Dendritic cell treated with granulocyte-macrophage colony-stimulating factor and Interleukin-4, amounts not matched to agents 40 ng/mL and 50 ng/mL, for 4 days (primary cell): ENCODE data around the gene SAMD3.
"Not testable (repeated sequence)": the region's sequence is repeated elsewhere in the genome, so short reads cannot be mapped to it uniquely, and the experiment has no call there.

Experiments
- H3K27ac Mint-ChIP-seq: one replicate; pipeline ENCODE4 v1.8.0; 2022; ENCODE audit warnings: mild to moderate bottlenecking, mixed read lengths
- H3K27me3 Mint-ChIP-seq: one replicate; pipeline ENCODE4 v1.8.0; 2022; ENCODE audit warnings: mild to moderate bottlenecking, mixed read lengths
- H3K36me3 Mint-ChIP-seq: one replicate; pipeline ENCODE4 v1.8.0; 2022; ENCODE audit warnings: low read depth, mixed read lengths
- H3K4me1 Mint-ChIP-seq: one replicate; pipeline ENCODE4 v1.8.0; 2022; ENCODE audit warnings: low read depth, mixed read lengths
- H3K4me3 Mint-ChIP-seq: one replicate; pipeline ENCODE4 v1.8.0; 2022; ENCODE audit warnings: mild to moderate bottlenecking, moderate library complexity, mixed read lengths
- H3K9me3 Mint-ChIP-seq: one replicate; pipeline ENCODE4 v1.8.0; 2022; ENCODE audit warnings: mixed read lengths
- intact Hi-C: fragments of 100-400 bp; cut with micrococcal nuclease; formaldehyde crosslinking; loops from one replicate; pipeline ENCODE4 v1.15.0; 2022

The SAMD3 gene

DNA sequence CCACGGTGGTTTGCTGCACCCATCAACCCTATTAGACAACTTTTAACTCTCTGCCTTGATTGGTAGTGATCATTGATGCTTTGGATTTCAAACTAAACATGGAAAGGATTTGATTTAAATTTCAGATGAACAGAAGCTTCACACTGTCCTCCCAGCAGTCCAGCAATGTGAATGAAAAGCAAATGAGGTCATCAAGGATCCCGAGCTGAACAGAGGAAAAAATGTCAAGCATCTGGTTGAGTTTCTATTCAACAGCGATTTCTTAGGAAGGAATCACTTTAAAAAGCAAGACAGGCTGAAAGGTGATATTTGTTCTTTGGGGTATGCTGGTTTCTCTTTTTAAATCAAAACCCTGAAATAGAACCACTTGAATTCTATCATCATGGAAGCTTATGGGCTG lies 10.6 kb upstream of the SAMD3 start:
- intact Hi-C loops, result no loop called here
- no peaks in the 10 kb centered on the region for H3K27me3 Mint-ChIP-seq
- no peaks in the 10 kb centered on the region for H3K36me3 Mint-ChIP-seq
- no peak overlapping the region for H3K4me3 Mint-ChIP-seq
- no peak overlapping the region for H3K27ac Mint-ChIP-seq
- H3K4me1 Mint-ChIP-seq, result no peaks in the 10 kb centered on the region
- H3K9me3 Mint-ChIP-seq, result no peaks in the 10 kb centered on the region

DNA sequence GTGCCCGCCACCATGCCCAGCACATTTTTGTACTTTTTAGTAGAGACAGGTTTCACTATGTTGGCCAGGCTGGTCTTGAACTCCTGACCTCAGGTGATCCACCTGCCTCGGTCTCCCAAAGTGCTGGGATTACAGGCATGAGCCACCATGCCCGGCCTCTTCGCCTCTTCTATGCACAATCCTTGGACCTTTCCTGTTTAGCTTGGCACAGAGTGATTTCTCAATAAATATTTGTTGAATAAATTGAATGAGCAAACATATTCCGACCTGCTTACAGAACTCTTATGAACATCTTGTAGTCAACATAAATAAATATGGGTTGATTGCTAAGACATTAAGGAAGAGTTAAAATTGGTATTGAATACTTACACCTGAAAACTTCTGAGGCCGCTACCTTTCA lies 7.8 kb upstream of the SAMD3 start:
- H3K27me3 Mint-ChIP-seq, H3K27ac Mint-ChIP-seq, H3K9me3 Mint-ChIP-seq, H3K4me1 Mint-ChIP-seq, H3K36me3 Mint-ChIP-seq, intact Hi-C loops, H3K4me3 Mint-ChIP-seq: not testable (repeated sequence)

DNA sequence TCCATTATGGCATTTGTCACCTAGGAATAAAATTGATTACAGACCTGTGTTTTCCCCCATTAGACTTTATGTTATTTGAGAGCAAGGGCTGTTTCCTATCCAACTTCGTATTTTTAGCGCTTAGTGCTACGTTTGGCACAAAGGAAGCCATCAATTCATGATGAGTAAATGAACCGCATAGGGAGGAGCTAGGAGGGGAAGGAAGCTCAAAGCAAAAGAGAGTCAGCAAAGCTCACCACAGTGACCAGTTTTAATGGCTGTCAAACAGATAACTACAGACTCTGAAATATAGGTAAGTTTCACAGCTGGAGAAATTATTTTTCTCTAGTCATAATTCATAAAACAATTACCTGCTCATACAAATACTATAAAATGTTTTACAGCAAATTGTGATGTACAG lies 6.9 kb upstream of the SAMD3 start:
- H3K4me3 Mint-ChIP-seq, result no peak overlapping the region
- intact Hi-C loops, result no loop called here
- H3K4me1 Mint-ChIP-seq, result no peaks in the 10 kb centered on the region
- H3K9me3 Mint-ChIP-seq, result peaks cover 7% of the 10 kb centered on the region
- H3K36me3 Mint-ChIP-seq, result no peaks in the 10 kb centered on the region
- H3K27ac Mint-ChIP-seq, result no peak overlapping the region
- no peaks in the 10 kb centered on the region for H3K27me3 Mint-ChIP-seq

GRCh38 chr6:130223508-130223907 lies 757 bp upstream of the SAMD3 start:
- Mint-ChIP-seq H3K4me1 (no peaks in the 10 kb centered on the region), H3K4me3 (no peak overlapping the region), H3K27ac (no peak overlapping the region), H3K9me3 (peaks cover 10% of the 10 kb centered on the region), H3K27me3 (no peaks in the 10 kb centered on the region), H3K36me3 (no peaks in the 10 kb centered on the region)
- intact Hi-C loops, result no loop called here

DNA sequence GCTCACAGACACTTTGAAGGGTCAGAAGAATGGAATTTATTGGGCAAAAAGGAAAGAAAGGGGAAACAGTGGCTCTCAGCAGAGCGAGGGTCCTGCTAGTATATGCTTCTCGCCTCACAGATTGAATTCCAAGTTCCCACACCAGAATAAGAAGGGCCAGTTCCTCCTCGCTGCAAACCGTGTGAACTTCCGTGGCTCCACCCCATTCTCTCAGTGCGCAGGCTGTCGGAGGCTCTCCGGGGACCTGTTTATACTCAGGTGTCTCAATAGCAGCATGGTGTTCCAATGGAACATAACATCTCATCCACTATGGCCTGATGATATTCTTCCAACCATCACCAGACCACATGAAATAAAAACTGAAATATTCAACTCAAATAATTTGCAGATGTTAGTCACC lies 4.6 kb downstream of the SAMD3 start:
- Mint-ChIP-seq H3K27me3 (no peaks in the 10 kb centered on the region), H3K36me3 (no peaks in the 10 kb centered on the region), H3K27ac (no peak overlapping the region), H3K9me3 (no peaks in the 10 kb centered on the region), H3K4me3 (no peak overlapping the region), H3K4me1 (no peaks in the 10 kb centered on the region)
- intact Hi-C loops, result no loop called here

DNA sequence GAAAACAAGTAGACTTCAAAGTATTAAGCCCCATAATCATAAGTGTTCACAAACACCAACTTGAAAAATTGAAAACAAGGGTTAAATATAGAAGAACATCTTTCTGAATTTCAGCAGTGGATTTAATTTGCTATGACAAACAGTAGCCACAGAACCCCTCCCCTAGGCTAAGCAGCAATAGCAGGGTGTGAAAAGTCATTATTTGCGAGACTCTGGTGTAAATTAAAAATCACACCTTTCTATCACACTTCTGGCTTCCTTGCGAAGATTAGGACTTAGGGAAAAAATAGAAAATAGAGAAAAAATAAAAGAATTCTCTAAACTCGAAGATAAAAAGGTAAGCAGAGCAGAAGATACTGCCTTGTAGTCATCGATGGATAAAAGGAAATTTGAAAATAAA lies 6.1 kb downstream of the SAMD3 start:
- no peaks in the 10 kb centered on the region for H3K36me3 Mint-ChIP-seq
- no peaks in the 10 kb centered on the region for H3K9me3 Mint-ChIP-seq
- H3K4me3 Mint-ChIP-seq, result no peak overlapping the region
- intact Hi-C loops, result no loop called here
- H3K4me1 Mint-ChIP-seq, result no peaks in the 10 kb centered on the region
- H3K27ac Mint-ChIP-seq, result no peak overlapping the region
- H3K27me3 Mint-ChIP-seq, result no peaks in the 10 kb centered on the region

DNA sequence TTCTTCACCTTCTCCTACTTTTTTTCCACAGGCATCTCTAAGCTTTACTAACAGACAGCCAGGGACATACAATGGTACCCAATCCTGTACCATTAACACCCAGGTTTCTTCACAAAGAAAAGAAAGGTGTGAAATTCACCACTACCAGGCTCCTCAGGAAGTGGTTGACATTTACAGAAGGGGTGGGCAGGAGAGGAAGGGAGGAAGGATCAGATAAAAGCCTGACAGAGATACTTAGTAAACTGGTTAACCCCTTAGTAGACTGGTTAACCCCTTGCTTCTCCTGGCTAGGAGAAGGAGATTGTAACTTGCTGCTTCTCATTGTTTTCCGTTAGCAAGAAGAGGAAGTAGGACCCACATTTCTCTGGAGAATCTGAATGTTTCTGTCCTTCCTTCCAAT lies 7.2 kb downstream of the SAMD3 start:
- H3K4me1 Mint-ChIP-seq, result no peaks in the 10 kb centered on the region
- no peaks in the 10 kb centered on the region for H3K27me3 Mint-ChIP-seq
- no peaks in the 10 kb centered on the region for H3K9me3 Mint-ChIP-seq
- no peaks in the 10 kb centered on the region for H3K36me3 Mint-ChIP-seq
- H3K27ac Mint-ChIP-seq, result no peak overlapping the region
- no peak overlapping the region for H3K4me3 Mint-ChIP-seq
- intact Hi-C loops, result no loop called here

DNA sequence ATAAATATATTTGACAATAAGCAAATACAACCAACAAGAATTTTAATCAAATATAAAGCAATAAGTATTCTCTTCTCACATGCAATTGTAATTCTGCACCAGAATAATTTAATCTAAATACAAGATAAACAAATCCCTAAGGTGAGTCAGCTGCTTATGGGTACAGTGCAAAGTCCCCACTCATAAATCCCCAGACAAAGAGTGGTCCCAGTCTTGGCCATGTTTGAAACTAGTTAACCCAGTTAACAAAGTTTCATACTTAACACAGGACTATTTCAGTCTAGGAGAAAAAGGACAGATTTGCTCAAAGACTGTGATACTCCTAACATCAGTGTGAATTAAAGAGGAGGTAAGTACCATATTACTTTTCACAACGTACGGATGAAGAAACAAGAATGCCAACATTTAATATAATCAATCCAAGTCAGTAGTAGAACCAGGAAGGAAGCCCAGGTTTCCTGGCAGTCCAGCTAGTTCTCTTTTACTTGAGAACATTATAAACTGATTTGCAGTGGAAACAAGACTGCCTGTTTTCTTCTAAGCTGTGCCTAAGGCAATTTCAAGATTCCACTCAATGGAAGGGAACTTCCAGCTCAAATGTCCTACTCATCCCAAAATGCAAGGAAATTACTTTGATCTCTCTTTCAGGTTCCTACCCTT lies 10.4 kb downstream of the SAMD3 start:
- Mint-ChIP-seq H3K27ac (no peak overlapping the region), H3K9me3 (no peaks in the 10 kb centered on the region), H3K4me3 (no peak overlapping the region), H3K4me1 (no peaks in the 10 kb centered on the region), H3K36me3 (no peaks in the 10 kb centered on the region), H3K27me3 (no peaks in the 10 kb centered on the region)
- intact Hi-C loops, result no loop called here

DNA sequence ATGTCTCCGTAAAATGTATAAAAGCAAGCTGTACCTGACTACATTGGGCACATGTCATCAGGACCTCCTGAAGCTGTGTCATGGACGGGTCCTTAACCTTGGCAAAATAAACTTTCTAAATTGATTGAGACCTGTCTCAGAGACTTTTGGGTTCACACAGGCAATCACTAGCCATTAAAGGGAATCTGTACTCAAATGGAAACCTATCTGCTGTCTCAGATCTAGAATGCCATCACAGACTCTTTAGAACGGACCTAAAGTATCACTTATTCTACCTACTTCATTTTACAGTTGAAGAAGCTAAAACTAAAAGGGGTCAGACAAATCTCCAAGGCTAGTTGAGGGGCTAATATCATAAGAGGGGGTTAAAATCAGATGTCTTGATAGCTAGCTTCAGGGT lies 11.1 kb downstream of the SAMD3 start:
- Mint-ChIP-seq H3K27ac (no peak overlapping the region), H3K27me3 (no peaks in the 10 kb centered on the region), H3K4me1 (no peaks in the 10 kb centered on the region), H3K4me3 (no peak overlapping the region), H3K9me3 (no peaks in the 10 kb centered on the region), H3K36me3 (no peaks in the 10 kb centered on the region)
- intact Hi-C loops, result no loop called here

DNA sequence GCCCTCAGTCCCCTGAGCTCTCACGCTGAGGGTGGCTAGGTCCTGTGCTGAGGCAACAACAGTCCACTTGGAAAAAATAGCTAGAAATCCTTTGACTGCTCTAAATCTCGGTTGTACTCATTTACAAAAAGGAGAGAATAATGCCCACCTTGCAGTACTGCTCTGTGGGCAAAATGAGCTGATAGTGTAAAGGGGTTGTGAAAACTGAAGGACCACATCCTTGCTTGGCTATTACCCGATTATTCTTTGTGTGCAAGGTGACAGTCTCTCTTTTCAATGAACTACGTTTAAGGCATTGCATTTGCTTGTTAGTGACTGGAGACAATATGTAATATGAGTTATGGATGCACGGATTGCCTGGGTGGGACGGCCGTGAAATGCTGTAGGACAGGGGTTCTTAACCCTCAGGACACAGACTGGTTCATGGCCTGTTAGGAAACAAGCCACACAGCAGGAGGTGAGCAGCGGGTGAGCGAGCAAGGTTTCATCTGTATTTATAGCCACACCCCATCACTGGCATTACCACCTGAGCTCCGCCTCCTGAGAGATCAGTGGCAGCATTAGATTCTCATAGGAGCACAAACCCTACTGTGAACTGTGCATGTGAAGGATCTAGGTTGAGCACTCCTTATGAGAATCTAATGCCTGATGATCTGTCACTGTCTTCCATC lies 14.6 kb downstream of the SAMD3 start:
- Mint-ChIP-seq H3K4me1 (no peaks in the 10 kb centered on the region), H3K27me3 (no peaks in the 10 kb centered on the region), H3K36me3 (no peaks in the 10 kb centered on the region), H3K4me3 (no peak overlapping the region), H3K9me3 (no peaks in the 10 kb centered on the region), H3K27ac (no peak overlapping the region)
- intact Hi-C loops, result no loop called here

DNA sequence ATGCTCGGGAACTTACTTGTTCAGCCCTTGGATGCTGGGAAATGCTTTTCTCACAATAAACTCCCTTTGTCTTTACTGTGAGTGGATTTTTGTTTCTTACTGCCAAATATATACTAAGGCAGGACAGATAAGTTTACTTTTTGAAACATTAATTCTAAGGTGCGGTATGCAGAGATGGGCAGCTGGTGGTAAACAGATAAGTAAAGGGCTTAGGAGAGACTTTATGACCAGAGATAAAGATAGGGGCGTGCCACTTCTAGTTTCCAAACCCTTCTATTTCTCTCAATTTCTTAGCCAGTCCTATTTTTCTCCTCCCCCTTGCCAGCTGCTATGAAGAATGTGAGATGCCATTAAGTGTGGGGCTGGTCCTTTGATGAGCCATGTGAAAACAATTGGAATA lies 16.3 kb downstream of the SAMD3 start:
- Mint-ChIP-seq H3K27ac (no peak overlapping the region), H3K9me3 (no peaks in the 10 kb centered on the region), H3K4me1 (no peaks in the 10 kb centered on the region), H3K36me3 (no peaks in the 10 kb centered on the region), H3K27me3 (no peaks in the 10 kb centered on the region), H3K4me3 (no peak overlapping the region)
- intact Hi-C loops, result no loop called here

- no peaks in the 10 kb centered on the region for H3K4me1 Mint-ChIP-seq
- no peaks in the 10 kb centered on the region for H3K27me3 Mint-ChIP-seq
- no peaks in the 10 kb centered on the region for H3K36me3 Mint-ChIP-seq
- no peak overlapping the region for H3K4me3 Mint-ChIP-seq
- no peak overlapping the region for H3K27ac Mint-ChIP-seq
- no peaks in the 10 kb centered on the region for H3K9me3 Mint-ChIP-seq
- intact Hi-C loops, result no loop called here
Observed at GRCh38 chr6:130204322-130204721, 18.4 kb downstream of the SAMD3 start.

DNA sequence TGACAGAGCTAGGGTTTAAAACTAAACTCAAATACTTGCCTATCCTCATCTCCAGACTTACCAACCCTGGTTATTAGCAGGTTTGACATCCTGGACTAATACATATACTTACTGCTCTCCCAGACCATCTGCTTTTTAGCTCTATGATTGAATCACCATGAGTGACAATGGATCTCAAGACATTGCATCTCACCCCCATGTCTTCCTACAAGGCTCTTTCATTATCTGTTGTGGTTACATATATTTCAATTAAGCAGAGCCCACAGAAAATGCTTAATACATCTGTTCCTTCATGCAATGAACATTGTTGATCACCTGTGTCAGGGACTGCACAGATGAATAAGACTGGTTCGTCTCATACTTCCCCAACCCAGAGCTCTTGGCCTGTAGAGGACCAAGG lies 19.4 kb downstream of the SAMD3 start:
- intact Hi-C loops, result no loop called here
- Mint-ChIP-seq H3K27ac (no peak overlapping the region), H3K4me3 (no peak overlapping the region), H3K27me3 (no peaks in the 10 kb centered on the region), H3K9me3 (no peaks in the 10 kb centered on the region), H3K4me1 (no peaks in the 10 kb centered on the region), H3K36me3 (no peaks in the 10 kb centered on the region)

- H3K27ac Mint-ChIP-seq, result no peak overlapping the region
- H3K27me3 Mint-ChIP-seq, result no peaks in the 10 kb centered on the region
- H3K9me3 Mint-ChIP-seq, result no peaks in the 10 kb centered on the region
- no peaks in the 10 kb centered on the region for H3K4me1 Mint-ChIP-seq
- H3K36me3 Mint-ChIP-seq, result no peaks in the 10 kb centered on the region
- no peak overlapping the region for H3K4me3 Mint-ChIP-seq
- intact Hi-C loops, result no loop called here
Observed at GRCh38 chr6:130202782-130203181, 20.0 kb downstream of the SAMD3 start.

GRCh38 chr6:130200020-130200419 lies 22.7 kb downstream of the SAMD3 start:
- no peaks in the 10 kb centered on the region for H3K4me1 Mint-ChIP-seq
- H3K36me3 Mint-ChIP-seq, result no peaks in the 10 kb centered on the region
- H3K27me3 Mint-ChIP-seq, result no peaks in the 10 kb centered on the region
- H3K9me3 Mint-ChIP-seq, result no peaks in the 10 kb centered on the region
- H3K27ac Mint-ChIP-seq, result no peak overlapping the region
- intact Hi-C loops, result no loop called here
- H3K4me3 Mint-ChIP-seq, result no peak overlapping the region
